Measurements from ENCODE around the gene APPBP2.

DNA sequence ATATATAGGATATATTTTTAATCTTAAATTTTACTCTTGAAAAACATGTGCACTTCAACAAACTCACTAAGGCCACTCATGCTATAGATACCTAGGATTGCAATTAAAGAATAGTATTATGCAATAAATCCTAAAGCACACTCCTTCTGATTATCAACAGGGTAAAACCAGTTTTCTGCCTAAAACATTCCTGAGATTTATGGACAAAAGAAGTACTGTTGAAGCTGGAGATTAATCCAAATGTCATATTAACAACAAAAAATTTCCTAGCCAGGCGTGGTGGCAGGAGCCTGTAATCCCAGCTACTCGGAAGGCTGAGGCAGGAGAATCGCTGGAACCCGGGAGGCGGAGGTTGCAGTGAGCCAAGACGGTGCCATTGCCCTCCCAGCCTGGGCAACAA lies 82.3 kb downstream of the APPBP2 start:
- TF ChIP-seq, protein P1, sequence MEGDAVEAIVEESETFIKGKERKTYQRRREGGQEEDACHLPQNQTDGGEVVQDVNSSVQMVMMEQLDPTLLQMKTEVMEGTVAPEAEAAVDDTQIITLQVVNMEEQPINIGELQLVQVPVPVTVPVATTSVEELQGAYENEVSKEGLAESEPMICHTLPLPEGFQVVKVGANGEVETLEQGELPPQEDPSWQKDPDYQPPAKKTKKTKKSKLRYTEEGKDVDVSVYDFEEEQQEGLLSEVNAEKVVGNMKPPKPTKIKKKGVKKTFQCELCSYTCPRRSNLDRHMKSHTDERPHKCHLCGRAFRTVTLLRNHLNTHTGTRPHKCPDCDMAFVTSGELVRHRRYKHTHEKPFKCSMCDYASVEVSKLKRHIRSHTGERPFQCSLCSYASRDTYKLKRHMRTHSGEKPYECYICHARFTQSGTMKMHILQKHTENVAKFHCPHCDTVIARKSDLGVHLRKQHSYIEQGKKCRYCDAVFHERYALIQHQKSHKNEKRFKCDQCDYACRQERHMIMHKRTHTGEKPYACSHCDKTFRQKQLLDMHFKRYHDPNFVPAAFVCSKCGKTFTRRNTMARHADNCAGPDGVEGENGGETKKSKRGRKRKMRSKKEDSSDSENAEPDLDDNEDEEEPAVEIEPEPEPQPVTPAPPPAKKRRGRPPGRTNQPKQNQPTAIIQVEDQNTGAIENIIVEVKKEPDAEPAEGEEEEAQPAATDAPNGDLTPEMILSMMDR (IDR thresholded peaks at IDR 0.05) = no peak
- TF ChIP-seq, protein P2, sequence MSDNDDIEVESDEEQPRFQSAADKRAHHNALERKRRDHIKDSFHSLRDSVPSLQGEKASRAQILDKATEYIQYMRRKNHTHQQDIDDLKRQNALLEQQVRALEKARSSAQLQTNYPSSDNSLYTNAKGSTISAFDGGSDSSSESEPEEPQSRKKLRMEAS (IDR thresholded peaks at IDR 0.05; ENCODE audit: low read depth) = no peak
- TF ChIP-seq GABPA (IDR thresholded peaks at IDR 0.05; ENCODE audit: low read depth) (no peak), GATA2 (CRISPR knock-in tag; IDR thresholded peaks at IDR 0.05) (no peak), FOXJ3 (CRISPR knock-in tag; IDR thresholded peaks at IDR 0.05) (no peak), TAF1 (IDR thresholded peaks at IDR 0.05; ENCODE audit: borderline replicate concordance, low read depth, low read length) (no peak), MXI1 (IDR thresholded peaks at IDR 0.05; ENCODE audit: low read depth, low read length) (no peak), NRF1 (IDR thresholded peaks at IDR 0.05; ENCODE audit: low read depth, low read length) (no peak)
- TF ChIP-seq, protein P3, sequence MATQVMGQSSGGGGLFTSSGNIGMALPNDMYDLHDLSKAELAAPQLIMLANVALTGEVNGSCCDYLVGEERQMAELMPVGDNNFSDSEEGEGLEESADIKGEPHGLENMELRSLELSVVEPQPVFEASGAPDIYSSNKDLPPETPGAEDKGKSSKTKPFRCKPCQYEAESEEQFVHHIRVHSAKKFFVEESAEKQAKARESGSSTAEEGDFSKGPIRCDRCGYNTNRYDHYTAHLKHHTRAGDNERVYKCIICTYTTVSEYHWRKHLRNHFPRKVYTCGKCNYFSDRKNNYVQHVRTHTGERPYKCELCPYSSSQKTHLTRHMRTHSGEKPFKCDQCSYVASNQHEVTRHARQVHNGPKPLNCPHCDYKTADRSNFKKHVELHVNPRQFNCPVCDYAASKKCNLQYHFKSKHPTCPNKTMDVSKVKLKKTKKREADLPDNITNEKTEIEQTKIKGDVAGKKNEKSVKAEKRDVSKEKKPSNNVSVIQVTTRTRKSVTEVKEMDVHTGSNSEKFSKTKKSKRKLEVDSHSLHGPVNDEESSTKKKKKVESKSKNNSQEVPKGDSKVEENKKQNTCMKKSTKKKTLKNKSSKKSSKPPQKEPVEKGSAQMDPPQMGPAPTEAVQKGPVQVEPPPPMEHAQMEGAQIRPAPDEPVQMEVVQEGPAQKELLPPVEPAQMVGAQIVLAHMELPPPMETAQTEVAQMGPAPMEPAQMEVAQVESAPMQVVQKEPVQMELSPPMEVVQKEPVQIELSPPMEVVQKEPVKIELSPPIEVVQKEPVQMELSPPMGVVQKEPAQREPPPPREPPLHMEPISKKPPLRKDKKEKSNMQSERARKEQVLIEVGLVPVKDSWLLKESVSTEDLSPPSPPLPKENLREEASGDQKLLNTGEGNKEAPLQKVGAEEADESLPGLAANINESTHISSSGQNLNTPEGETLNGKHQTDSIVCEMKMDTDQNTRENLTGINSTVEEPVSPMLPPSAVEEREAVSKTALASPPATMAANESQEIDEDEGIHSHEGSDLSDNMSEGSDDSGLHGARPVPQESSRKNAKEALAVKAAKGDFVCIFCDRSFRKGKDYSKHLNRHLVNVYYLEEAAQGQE (IDR thresholded peaks at IDR 0.05; ENCODE audit: low read depth, low read length) = no peak
